Breast epithelium (tissue), 3 donors: ENCODE data around the gene PSD2.

ENCODE experiments used
- CTCF ChIP-seq, 3 donors: fragments of 450-650 bp; IDR thresholded peaks; one replicate each; pipeline ENCODE4 v1.5.1; 2016 to 2017; ENCODE audit warnings: antibody characterized with exemption in 3 of 3, mild to moderate bottlenecking in 3 of 3, moderate library complexity in 3 of 3
- POLR2A ChIP-seq: fragments of 450-650 bp; IDR thresholded peaks from one replicate; pipeline ENCODE4 v1.6.1; 2016; ENCODE audit warnings: antibody characterized with exemption, mild to moderate bottlenecking, moderate library complexity
- POLR2AphosphoS5 ChIP-seq, 3 donors: sonication (generic); formaldehyde crosslinking; IDR thresholded peaks; one replicate each; pipeline ENCODE4 v1.6.1; 2017; ENCODE audit warnings: antibody characterized with exemption in 3 of 3

- TF ChIP-seq CTCF (IDR thresholded peaks at IDR 0.05) (no peak), POLR2A (no peak), POLR2AphosphoS5 (IDR thresholded peaks at IDR 0.05) (no peak)
Measured at GRCh38 chr5:139893873-139894272, 98.3 kb downstream of the PSD2 start.
